Measurements from ENCODE around the gene STK16.

DNA sequence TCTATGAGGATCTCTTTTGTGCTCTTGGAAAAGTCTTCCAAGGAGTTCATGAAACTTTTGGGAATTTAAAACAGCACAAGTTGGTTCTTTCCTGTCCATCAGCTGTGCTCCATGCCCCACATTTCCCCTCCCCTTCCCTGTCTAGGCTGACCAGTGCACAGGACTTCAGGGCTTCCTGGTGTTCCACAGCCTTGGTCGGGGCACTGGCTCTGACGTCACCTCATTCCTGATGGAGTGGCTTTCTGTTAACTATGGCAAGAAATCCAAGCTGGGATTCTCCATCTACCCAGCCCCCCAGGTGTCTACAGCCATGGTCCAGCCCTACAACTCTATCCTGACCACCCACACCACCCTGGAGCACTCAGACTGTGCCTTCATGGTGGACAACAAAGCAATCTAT lies 25.7 kb downstream of the STK16 start:
- TF ChIP-seq CTCF (conservative IDR thresholded peaks at IDR 0.05; ENCODE audit: low read length), result no peak
- TF ChIP-seq EZH2phosphoT487 (IDR thresholded peaks at IDR 0.05; ENCODE audit: borderline replicate concordance), result no peak

Data from Loucy (cell line).